HG03060 (cell line): ENCODE measurements around the gene PAF1.

Experiments
- ATAC-seq: cut with Tn5 transposase; IDR thresholded peaks from one replicate; pipeline ENCODE4 v1.9.1; 2021; ENCODE audit warnings: low read depth, moderate number of reproducible peaks; ENCODE audit not compliant: unreplicated experiment

PAF1 gene

GRCh38 chr19:39417463-39418181, 26.7 kb upstream of the PAF1 start:
- ATAC-seq = no peak

DNA sequence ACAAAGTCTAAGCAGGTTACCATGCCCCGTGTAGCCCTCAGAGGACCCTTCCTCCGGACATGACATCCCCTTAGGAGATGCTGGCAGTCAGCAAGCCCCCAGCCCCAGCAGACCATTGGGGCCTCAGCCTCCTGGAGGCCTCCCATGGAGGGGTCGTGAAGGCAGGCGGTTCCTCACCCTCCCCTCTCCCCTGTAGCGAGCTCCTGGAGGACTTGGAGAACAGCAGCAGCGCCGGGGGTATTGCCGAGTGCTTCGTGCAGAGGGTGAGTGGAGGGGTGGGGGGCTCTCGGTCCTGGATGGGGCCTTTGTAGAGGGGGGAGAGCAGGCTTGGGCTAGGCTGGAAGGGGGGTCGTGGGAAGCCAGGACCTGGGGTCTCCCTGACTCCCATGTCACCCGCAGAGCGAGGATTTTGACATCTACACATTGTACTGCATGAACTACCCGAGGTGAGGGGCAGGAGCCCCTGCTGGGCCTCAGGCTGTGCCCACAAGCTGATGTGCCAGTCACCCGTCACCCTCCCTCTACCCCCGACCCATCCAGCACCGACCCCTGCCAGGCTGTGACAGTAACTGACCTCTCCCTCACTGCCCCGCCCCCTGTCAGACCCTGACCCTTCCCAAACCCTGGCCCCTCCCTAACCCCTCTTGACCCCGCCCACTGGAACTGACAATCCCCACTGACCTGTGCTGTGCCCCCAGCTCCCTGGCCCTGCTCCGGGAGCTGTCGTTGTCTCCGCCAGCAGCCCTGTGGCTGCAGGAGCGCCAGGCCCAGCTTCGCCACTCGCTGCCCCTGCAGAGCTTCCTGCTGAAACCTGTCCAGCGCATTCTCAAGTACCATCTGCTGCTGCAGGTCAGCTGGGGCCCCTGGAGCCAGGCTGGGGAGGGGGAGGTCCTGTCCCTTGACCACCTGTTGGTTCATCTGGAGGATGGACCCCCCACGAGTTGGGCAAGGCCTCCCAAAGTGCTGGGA, 25.5 kb upstream of the PAF1 start:
- no peak for ATAC-seq

DNA sequence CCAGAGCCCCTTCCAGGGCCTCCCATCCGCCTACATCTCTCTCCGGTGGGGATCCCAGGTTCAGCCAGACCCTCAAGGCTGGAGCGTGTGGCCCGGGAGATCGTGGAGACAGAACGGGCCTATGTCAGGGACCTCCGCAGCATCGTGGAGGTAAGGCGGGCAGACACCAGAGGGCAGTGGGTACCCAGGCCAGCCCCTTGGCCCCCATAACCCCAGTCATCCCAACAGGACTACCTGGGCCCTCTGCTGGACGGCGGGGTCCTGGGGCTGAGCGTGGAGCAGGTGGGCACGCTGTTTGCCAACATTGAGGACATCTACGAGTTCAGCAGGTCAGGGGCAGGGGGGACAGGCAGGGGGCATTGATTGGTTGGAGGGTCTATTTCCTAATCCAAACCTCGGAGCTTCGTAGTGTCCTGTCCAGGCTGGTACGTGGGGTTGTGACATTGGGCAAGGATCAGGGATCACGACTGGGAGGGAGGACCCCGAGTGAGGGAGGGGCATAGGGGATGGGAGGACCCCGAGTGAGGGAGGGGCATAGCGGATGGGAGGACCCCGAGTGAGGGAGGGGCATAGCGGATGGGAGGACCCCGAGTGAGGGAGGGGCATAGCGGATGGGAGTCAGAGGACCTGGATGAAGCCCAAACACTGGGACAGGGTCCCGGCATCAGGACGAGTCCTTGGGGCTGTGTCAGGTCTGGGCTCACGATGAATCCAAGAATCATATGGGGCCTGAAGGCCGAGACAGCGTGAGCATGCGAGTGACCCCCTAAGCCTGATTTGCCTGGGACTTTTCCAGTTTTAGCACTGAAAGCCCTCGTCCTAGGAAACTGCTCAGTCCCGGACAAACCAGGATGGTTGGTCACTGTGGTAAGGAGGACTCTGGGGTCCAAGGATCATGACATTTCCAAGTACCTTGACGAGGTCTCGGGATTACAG, 24.5 kb upstream of the PAF1 start:
- ATAC-seq = no peak

GRCh38 chr19:39413911-39414608, 23.2 kb upstream of the PAF1 start:
- no peak for ATAC-seq

DNA sequence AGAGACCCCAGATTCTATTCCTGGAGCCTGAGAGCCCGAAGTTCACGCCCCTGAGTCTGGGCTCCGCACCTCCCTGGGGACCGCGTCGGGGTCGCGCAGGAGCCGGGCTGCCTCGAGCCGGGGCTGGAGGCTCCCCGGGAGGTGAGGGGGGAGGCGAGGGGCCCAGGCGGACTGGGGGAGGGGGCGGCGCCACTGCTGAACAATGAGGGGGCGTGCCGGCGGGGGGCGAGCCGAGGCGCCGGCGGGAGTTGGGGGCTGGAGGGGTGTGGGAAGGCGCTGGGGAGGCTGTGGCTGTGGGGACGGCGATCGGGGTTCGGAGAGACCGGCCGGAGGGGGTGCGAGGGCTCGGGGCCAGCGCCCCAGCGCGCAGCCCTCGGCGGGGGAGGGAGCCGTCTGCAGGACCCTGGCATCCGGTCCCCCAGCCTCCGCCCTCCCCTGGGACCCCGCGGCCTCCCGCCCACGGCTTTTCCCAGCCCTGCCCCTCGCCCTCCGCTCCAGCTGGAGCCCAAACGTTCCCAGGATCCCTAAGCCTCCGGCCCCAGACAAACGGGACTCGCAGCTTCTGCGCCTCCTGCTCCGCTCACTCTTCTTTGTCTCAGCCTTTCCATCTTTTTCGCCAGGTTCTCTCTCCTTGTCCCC, 22.5 kb upstream of the PAF1 start:
- ATAC-seq = no peak

DNA sequence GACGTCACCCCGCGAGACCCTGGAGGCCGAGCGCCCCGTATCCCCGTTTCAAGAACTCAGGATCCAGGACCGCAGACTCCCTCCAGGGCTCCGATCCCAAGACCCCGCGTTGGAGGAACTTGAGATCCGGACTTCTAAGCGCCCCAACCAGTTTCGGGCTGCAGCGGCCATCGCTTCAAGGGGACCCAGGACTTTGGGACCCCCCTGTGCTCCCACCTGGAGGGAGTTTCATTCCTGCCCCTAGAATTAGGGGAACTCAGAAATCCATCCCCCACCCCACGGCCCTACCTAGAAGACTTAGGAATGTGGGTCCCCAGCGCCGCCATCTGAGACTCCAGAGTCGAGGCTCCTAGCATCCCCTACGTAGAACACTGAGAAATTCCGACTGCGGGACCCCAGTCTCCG, 22.0 kb upstream of the PAF1 start:
- ATAC-seq = no peak

GRCh38 chr19:39412100-39412866, 21.4 kb upstream of the PAF1 start, which contains the start of gene PLEKHG2:
TSS of gene PLEKHG2 (plus strand) at chr19:39412669. CDS start at chr19:39414087, 1,418 bp downstream.
- ATAC-seq = peak; percentile 50

- ATAC-seq = peak; percentile 20
Observed at GRCh38 chr19:39411832-39412099, 20.9 kb upstream of the PAF1 start.

GRCh38 chr19:39411081-39411831, 20.4 kb upstream of the PAF1 start:
- ATAC-seq = no peak

DNA sequence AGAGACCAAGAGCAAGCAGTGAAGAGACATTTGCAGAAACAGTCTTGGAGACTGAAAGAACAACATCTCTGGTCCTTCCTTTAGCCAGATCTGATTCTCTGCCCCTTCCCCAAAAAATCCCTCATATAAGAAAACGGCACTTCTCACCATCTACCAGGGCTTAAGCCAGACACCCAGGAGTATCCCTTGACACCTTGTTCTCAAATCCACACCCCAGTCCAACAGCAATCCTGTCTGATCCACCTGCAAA, 19.9 kb upstream of the PAF1 start:
- no peak for ATAC-seq

DNA sequence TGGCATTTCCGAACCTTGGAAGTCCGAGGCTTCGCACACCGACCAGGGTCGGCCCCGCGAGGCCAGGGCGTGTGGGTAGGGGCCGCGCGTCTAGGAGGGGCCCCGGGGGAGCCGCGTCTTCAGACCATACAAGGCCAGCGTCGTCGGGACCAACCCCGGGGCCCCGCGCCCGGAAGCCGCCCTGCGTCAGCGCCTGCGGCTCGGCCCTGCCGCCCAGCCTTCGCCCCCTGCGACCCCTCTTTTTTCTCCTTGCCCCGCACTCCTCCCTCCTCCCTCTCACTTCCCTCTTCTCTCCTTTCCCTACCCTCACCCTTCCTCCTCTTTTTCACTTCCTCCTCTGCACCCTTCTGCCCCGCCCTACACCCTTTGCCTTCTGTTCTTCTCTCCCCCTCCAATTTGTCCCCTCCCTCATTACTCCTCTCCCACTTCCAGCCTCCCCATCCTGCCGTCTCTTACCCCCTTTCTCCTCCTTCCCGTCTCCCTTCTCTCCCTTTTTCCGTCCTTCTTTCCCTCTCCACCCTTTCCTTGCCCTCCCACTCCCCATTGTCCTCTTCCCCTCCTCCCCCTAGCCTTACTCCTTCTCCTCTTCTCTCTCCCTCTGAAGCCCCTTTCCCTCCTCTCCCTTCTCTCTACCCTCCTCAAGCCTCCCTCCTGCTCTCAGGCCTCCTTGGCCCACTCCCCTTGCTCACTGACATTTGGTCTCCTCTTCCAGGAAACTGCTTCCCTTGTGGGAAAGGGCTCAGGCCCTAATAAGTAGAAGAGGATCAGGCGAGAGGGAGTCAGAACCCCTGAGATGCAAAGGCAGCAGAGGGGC, 19.3 kb upstream of the PAF1 start:
- ATAC-seq = no peak

DNA sequence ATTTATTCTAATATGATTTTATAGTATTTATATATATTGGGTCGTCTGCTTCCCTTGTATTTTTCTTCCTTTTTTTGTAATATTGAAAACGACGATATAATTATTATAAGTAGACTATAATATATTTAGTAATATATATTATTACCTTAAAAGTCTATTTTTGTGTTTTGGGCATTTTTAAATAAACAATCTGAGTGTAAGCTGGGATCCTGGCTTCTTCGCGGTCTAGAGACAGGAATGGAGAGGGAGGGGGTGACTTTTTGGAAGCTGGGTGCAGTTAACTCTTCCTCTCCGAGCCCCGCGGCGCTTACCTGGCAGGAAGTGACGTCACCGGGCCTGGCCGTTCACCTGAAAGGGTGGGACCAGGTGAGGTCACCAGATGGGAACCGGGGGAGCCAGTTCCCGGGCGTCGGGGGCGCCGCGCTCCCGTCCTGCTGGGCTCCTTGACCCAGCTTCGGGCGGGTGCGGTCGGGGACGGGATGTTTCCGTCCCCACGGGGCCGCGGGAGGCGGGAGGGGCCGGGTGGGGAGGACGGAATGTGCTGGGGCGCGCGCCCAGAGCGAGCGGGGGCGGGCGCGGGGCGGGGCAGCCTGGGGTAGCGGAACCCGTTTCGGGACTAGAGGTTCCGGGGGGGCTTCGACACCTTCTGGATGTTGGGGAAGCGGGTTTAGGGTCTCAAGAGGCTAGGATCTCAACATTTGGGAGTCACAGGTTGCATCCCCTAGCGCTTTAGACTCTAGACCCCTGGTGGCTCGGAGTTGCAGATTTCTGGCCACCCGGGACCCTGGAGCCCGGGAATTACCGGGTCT, 18.5 kb upstream of the PAF1 start:
- no peak for ATAC-seq

- no peak for ATAC-seq
Observed at GRCh38 chr19:39408392-39409207, 17.7 kb upstream of the PAF1 start.

DNA sequence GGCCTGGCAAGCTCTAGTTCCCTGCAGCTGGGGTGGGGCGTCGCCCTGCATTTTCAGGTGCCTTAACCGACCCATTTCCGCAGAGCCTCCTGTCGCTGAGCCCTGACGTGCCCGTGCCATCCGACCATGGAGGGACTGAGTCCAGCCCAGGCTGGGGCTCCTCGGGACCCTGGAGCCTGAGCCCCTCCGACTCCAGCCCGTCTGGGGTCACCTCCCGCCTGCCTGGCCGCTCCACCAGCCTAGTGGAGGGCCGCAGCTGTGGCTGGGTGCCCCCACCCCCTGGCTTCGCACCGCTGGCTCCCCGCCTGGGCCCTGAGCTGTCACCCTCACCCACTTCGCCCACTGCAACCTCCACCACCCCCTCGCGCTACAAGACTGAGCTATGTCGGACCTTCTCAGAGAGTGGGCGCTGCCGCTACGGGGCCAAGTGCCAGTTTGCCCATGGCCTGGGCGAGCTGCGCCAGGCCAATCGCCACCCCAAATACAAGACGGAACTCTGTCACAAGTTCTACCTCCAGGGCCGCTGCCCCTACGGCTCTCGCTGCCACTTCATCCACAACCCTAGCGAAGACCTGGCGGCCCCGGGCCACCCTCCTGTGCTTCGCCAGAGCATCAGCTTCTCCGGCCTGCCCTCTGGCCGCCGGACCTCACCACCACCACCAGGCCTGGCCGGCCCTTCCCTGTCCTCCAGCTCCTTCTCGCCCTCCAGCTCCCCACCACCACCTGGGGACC, 16.9 kb upstream of the PAF1 start:
- no peak for ATAC-seq

DNA sequence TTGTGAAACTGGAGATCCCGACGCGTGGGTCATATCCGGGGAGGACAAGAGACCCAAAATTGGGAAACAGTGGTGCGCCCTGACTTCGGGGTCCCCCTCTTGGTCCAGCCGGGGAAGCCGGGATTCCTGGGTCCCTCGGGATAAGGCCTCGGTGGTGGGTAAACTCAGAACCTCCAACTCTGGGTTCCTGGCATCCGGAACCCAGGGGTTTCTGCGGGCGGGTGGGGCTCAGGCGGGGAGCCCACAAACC, 16.4 kb upstream of the PAF1 start:
- no peak for ATAC-seq
